Parathyroid adenoma (tissue), 2 donors: ENCODE results near the gene SDF4.

Source experiments
- H2AFZ ChIP-seq: fragments of 300-600 bp; sonication (generic); one replicate; pipeline ENCODE4 v1.7.0; 2017; ENCODE audit warnings: antibody characterized with exemption, mild to moderate bottlenecking
- H3K27ac ChIP-seq: fragments of 300-600 bp; sonication (generic); one replicate; pipeline ENCODE4 v1.7.0; 2017
- H3K27me3 ChIP-seq: fragments of 300-600 bp; sonication (generic); one replicate; pipeline ENCODE4 v1.7.0; 2017; ENCODE audit warnings: low read length; ENCODE audit not compliant: control insufficient read depth, insufficient read depth
- H3K36me3 ChIP-seq: fragments of 300-600 bp; sonication (generic); one replicate; pipeline ENCODE4 v1.7.0; 2017; ENCODE audit warnings: low read length; ENCODE audit not compliant: control insufficient read depth, insufficient read depth
- H3K4me1 ChIP-seq: fragments of 300-600 bp; sonication (generic); one replicate; pipeline ENCODE4 v1.7.0; 2017; ENCODE audit warnings: control low read depth
- H3K4me2 ChIP-seq: fragments of 300-600 bp; sonication (generic); one replicate; pipeline ENCODE4 v1.7.0; 2017; ENCODE audit warnings: low read length
- H3K4me3 ChIP-seq: fragments of 300-600 bp; sonication (generic); one replicate; pipeline ENCODE4 v1.7.0; 2017; ENCODE audit warnings: low read depth, low read length
- H3K79me2 ChIP-seq: fragments of 300-600 bp; sonication (generic); one replicate; pipeline ENCODE4 v1.7.0; 2017; ENCODE audit warnings: control low read depth
- H3K9ac ChIP-seq: fragments of 300-600 bp; sonication (generic); one replicate; pipeline ENCODE4 v1.7.0; 2017; ENCODE audit warnings: mild to moderate bottlenecking
- H3K9me3 ChIP-seq: fragments of 300-600 bp; sonication (generic); one replicate; pipeline ENCODE4 v1.7.0; 2017; ENCODE audit warnings: low read length; ENCODE audit not compliant: control insufficient read depth
- TF ChIP-seq, protein P1 (sequence below): fragments of 300-600 bp; sonication (generic); IDR thresholded peaks from one replicate; pipeline ENCODE4 v1.7.0; 2017; ENCODE audit warnings: antibody characterized with exemption, mild to moderate bottlenecking
- donor health status: primary hyperparathyroidism.

SDF4 gene, protein sequence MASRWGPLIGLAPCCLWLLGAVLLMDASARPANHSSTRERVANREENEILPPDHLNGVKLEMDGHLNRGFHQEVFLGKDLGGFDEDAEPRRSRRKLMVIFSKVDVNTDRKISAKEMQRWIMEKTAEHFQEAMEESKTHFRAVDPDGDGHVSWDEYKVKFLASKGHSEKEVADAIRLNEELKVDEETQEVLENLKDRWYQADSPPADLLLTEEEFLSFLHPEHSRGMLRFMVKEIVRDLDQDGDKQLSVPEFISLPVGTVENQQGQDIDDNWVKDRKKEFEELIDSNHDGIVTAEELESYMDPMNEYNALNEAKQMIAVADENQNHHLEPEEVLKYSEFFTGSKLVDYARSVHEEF

DNA sequence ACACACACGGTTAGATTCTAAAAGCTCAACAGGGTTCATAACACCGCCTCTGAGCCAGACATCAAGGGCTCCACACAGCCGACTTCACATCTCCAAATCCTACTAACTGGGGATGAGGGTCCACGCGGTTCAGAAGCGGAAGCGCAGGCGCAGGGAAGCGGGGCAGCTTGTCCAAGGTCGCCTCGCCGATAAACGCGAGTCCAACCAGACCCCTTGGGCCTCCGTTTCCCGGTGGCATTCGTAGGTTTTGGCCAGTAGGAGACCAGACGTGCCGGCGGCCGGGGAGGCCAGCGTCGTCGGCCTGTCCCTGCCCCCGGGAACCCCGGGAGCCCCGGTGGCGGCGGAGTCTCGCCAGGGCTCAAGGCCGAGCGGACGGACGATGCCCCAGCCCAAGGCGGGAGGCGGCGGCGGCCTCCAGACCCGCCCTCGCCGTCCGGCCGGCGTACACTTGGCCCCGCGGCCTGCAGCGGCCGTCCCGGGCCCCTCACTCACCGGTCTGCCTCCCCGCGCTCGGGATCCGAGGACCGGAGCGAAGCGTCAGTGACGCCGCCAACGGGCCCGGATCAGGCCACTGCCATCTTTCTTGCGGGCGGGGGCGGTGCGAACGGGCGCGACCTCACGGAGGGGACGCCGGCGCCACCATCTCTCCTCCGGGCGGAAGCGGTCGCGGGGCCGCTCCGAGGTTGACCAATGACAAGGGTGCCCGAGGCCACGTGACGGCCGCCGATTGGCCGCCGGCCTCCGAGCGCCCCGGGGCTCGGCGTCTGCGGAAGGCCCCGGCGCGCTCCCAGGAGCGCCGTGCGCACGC, at the start of gene SDF4:
Gene SDF4, minus strand, starts transcription at position 602 of the 808 bp plus-strand sequence. CDS start 3,229 bp downstream, outside the sequence.
- H3K9me3 ChIP-seq, result no peaks in the 10 kb centered on the region
- TF ChIP-seq, protein P1, sequence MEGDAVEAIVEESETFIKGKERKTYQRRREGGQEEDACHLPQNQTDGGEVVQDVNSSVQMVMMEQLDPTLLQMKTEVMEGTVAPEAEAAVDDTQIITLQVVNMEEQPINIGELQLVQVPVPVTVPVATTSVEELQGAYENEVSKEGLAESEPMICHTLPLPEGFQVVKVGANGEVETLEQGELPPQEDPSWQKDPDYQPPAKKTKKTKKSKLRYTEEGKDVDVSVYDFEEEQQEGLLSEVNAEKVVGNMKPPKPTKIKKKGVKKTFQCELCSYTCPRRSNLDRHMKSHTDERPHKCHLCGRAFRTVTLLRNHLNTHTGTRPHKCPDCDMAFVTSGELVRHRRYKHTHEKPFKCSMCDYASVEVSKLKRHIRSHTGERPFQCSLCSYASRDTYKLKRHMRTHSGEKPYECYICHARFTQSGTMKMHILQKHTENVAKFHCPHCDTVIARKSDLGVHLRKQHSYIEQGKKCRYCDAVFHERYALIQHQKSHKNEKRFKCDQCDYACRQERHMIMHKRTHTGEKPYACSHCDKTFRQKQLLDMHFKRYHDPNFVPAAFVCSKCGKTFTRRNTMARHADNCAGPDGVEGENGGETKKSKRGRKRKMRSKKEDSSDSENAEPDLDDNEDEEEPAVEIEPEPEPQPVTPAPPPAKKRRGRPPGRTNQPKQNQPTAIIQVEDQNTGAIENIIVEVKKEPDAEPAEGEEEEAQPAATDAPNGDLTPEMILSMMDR, result no peak
- peaks cover 33% of the 10 kb centered on the region for H3K79me2 ChIP-seq
- H3K4me1 ChIP-seq, result peaks cover 5% of the 10 kb centered on the region
- peak within 1 kb of the TSS; percentile 68 for H3K4me2 ChIP-seq
- H3K27me3 ChIP-seq, result no peaks in the 10 kb centered on the region
- H2AFZ ChIP-seq, result peak within 1 kb of the TSS; percentile 75
- peak within 1 kb of the TSS; percentile 53 for H3K9ac ChIP-seq
- H3K36me3 ChIP-seq, result no peaks in the 10 kb centered on the region
- H3K27ac ChIP-seq, result peak within 1 kb of the TSS; percentile 65
- peak within 1 kb of the TSS; percentile 74 for H3K4me3 ChIP-seq

DNA sequence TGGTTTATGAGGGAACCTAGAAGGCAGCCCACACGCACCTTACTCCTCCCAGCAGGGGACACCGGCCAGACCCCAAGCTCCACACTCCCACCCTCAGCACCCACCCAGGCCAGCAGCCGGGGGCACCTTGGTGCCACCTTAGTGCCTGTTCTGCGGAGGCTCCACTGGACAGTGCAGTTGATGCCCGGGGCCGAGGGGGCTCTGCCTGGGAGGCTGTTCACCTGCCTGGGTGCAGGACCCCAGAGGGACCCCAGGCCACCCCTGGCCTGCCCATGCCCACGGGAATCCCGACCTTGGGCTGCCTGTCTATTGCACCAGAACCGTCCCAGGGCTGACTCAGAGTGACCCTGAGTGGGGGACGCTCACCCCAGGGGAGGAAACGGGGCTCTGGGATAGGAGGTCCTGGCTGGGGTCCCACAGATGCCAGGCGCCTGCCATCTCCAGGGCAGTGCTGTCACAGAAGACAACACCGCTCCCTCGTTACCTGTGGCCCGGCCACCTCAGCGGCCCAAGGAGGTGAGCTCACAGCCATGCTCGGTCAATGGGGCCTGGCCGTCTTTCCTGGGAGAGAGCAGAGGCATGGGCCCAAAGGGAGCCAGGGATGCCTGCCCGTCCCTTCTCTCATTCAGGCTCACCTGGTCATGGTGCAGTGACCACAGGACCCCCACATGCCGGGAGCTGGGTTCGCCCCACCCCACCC, 49.1 kb upstream of the SDF4 start:
- H2AFZ ChIP-seq, result no peak overlapping the region
- TF ChIP-seq, protein P1, result no peak
- no peak overlapping the region for H3K4me3 ChIP-seq
- H3K27ac ChIP-seq, result no peak overlapping the region
- H3K9me3 ChIP-seq, result no peaks in the 10 kb centered on the region
- H3K9ac ChIP-seq, result no peak overlapping the region
- H3K4me2 ChIP-seq, result no peak overlapping the region
- peaks cover 3% of the 10 kb centered on the region for H3K4me1 ChIP-seq
- no peaks in the 10 kb centered on the region for H3K79me2 ChIP-seq
- no peaks in the 10 kb centered on the region for H3K27me3 ChIP-seq
- no peaks in the 10 kb centered on the region for H3K36me3 ChIP-seq

DNA sequence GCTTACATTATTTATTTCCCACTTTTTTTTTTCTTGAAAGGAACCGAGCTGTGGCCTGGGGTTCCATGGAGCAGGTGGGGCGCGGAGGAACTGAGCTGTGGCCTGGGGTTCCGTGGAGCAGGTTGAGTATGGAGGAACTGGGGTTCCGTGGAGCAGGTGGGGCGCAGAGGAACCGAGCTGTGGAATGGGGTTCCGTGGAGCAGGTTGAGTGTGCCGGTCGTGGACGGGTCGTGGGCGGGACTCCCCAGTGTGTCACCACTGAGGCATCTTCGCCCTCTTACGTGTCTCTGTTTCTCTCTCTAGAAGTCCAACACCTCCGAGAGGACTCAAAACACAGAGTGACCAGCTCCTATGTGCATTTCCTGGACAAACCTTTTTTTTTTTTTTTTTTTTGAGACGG, 47.2 kb upstream of the SDF4 start:
- no peak overlapping the region for H3K4me2 ChIP-seq
- no peak overlapping the region for H2AFZ ChIP-seq
- no peaks in the 10 kb centered on the region for H3K9me3 ChIP-seq
- H3K9ac ChIP-seq, result no peak overlapping the region
- no peaks in the 10 kb centered on the region for H3K27me3 ChIP-seq
- H3K27ac ChIP-seq, result no peak overlapping the region
- TF ChIP-seq, protein P1, result no peak
- H3K4me1 ChIP-seq, result peaks cover 3% of the 10 kb centered on the region
- H3K36me3 ChIP-seq, result no peaks in the 10 kb centered on the region
- H3K4me3 ChIP-seq, result no peak overlapping the region
- H3K79me2 ChIP-seq, result no peaks in the 10 kb centered on the region

DNA sequence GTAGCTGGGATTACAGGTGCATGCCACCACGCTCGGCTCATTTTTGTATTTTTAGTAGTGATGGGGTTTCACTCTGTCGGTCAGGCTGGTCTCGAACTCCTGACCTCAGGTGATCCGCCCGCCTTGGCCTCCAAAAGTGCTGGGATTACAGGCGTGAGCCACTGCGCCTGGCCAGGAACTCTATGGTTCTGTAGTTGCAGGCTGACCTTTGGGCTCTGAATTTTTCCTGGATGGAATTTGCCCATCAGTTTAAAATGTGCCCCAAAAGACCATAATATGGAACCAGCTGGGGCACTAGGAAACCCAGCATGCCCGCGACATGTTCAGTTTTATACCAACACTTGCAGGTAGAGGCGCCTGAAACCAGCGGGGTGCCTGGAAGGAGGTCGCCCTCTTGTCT, 46.8 kb upstream of the SDF4 start:
- H3K27me3 ChIP-seq, result no peaks in the 10 kb centered on the region
- no peaks in the 10 kb centered on the region for H3K9me3 ChIP-seq
- no peaks in the 10 kb centered on the region for H3K36me3 ChIP-seq
- no peak overlapping the region for H2AFZ ChIP-seq
- no peak overlapping the region for H3K4me3 ChIP-seq
- H3K4me2 ChIP-seq, result no peak overlapping the region
- no peaks in the 10 kb centered on the region for H3K79me2 ChIP-seq
- TF ChIP-seq, protein P1, result no peak
- no peak overlapping the region for H3K27ac ChIP-seq
- H3K9ac ChIP-seq, result no peak overlapping the region
- peaks cover 3% of the 10 kb centered on the region for H3K4me1 ChIP-seq
